IPS DF 4.7 (cell line): ENCODE results near the gene SLC35F3.
A peak's percentile ranks its signal among the peaks of the same experiment; 100 is the strongest.
"Not testable (repeated sequence)": the region's sequence is repeated elsewhere in the genome, so short reads cannot be mapped to it uniquely, and the experiment has no call there.

Source experiments
- DNase-seq: peaks from one replicate; pipeline ENCODE4 v3.0.0-alpha.2; 2013; ENCODE audit warnings: low spot score; ENCODE audit errors: extremely low read depth

SLC35F3 gene

DNA sequence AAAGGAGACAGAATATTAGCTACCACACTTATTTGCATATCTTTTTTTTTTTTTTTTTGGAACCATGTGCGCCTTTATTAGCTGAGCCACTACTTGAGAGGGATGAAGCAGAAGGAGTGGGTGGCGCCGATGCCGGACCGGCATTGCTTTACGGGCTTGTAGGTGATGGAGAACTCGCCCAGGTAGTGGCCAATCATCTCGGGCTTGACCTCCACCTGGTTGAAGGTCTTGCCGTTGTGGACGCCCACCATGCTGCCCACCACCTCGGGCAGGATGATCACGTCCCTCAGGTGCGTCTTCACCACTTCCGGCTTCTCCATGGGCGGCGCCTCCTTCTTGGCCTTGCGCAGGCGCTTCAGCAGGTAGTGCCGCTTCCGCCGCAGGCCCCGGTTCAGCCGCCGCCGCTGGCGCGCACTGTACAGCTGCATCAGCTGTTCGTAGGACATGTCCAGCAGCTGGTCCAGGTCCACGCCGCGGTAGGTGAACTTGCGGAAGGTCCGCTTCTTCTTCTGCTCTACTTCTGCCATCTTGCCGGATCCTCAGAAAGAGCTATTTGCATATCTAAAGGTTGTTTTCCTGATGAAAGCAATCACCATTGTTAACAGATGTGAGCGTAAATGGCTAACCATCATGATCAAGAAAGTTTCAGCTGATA, 452.3 kb downstream of the SLC35F3 start:
- not testable (repeated sequence) for DNase-seq

GRCh38 chr1:234357831-234358230, 453.4 kb downstream of the SLC35F3 start:
- no peak for DNase-seq

DNA sequence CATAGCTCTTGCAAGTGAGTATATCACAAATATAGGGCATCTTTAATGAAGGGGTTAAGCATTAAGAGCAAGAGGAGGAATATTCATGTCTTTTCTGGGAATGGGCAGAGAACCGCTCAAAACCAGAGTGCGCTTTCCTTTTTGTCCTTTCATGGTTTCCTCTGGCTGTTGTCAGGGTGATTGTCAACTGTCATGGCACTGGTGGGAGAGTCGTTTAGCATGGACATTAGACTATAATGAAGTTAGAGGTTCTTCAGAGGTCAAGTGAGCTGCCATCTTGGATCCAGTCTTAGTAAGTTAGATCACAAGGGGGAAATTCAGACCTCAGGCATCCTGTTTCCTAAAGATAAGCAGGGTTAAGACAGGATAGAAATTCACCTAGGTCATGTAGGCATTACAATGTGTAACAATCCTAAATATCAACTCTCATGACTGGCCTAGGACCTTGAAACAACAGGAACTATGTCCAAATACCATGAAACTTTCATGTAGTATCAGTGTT, 456.7 kb downstream of the SLC35F3 start:
- DNase-seq, result no peak

DNA sequence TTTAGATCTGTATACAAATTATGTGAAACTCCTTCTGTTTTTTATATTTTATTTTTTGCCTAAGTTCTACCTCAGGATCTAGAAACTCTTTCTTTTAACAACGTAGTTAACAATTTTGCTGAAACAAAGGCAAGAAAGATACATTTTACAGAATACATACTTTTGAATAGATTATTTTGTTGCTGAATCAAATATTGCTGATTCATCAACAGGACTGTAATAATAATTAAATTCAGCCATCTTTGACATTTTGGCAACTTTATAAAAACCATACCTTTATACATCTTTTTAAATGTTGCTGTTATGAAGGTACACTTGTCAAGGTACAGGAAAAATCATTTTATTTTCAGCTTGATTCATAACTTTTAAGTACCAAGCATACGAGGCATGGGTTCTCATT, 458.1 kb downstream of the SLC35F3 start:
- no peak for DNase-seq

DNA sequence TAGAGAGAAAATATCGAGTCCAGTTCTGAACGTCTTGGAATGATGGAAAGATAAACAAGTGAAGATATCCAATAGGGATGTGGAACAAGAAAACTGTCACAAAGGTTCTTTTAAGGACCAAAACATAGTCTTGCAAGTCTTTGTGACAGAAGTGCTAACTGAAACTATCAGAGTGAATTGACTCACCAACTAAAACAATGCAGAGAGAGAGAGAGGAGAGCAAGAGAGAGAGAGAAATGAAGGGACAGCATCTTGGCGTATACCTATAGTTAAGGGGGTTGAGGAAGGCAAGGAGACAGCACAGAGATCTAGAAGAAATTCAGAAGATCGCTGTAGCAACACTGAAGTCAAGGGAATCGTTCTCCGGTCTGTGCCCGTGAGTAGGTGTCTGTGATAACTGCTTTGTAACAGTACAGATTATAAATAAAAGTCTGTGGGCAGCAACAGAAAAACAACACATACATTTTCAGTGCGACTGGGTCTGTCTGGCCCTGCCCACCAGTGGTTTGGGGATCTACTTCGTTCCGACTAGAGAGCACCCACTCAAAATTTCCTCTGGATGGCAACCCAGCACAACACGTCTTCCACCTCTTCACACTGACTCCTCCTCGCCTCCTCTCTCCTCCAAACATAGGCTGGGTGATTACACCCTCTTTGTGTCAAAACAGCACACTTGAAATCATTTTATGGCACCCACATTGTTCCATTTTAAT, 464.0 kb downstream of the SLC35F3 start:
- DNase-seq, result no peak

DNA sequence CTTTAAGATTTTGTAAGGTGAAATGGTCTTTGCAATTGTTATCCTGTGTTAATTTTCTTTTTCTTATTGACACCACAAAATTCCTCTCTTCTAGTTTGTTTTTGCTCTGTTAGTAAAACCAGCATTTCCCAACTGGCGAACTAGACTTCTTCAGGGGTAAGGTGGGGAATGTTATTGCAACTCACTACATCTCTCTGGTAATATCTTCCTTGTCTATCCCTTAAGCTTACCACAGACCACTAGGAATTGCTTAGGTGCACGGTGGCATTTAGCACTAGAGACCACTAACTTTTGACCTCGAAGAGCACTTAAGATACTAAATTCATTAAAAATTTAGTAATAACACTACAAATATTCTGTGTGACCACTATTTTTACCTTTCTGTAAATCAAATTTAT, 464.6 kb downstream of the SLC35F3 start:
- no peak for DNase-seq

GRCh38 chr1:234369784-234370183, 465.3 kb downstream of the SLC35F3 start:
- DNase-seq, result no peak

- DNase-seq, result no peak
These were observed 466.9 kb downstream of the SLC35F3 start for GRCh38 chr1:234371414-234371813.

GRCh38 chr1:234372011-234372757, 467.7 kb downstream of the SLC35F3 start:
- no peak for DNase-seq

DNA sequence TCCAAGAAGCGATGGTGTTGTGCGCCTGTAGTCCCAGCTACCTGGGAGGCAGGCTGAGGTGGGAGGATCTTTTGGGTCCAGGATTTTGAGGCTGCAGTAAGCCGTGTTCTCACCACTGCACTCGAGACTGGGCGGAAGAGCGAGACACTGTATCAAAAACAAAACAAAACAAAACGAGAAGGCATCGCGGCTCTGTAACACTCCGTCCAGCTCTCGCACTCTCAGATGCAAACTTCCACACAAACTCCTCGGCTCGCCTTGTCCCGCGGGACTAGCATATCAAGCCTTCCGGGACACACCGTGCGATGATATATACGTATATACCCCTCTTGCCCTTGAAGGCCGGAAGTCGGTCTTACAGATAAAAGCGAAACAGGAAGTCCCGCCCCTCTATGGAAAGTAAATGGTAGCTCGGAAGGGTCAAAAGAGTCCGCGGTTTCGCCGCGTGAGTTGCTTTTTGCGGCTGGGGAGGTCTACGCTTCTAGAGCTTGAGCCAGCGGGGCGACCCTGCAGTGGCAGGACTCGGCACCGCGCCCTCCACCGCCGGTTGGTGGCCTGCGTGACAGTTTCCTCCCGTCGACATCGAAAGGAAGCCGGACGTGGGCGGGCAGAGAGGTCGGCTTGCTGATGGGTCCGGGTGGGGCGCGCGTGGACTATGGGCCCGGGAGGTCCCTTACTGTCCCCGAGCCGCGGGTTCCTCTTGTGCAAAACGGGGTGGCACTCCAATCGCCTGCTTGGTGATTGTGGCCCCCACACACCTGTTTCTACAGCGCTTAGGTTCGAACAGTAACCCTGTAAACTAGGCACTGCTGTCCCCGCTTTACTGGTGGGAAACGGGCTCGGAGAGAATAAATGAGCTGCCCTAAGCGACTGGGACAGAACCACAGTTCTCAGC, 468.8 kb downstream of the SLC35F3 start, which contains the start of gene COA6:
TSS of gene COA6 (plus strand) at position 393 of the 895 bp plus-strand sequence. CDS start at position 404, 11 bp downstream.
- peak; percentile 82 for DNase-seq

DNA sequence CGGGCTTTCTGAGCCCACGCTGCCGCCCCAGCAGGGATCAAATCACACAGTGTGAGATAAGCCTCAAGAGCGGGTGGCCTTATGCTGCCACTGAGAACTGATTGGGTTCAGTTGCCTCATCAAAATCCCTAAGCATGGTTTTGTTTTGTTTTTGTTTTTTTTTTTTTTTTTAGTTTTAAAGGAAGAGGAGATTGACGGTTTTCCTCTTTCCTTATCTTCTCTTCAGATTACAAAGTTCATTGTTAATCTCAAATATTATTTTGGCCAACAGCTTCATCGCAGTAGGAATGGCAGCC, 469.4 kb downstream of the SLC35F3 start:
- no peak for DNase-seq
